HepG2 (cell line): Measurements from ENCODE around the gene ZNF530. TPM values are rescaled to one million over a fixed set of nuclear protein-coding genes. Genes with fewer than 3 reads are reported as not detected.

Source experiments
- ATF7 ChIP-seq, 2 experiments: fragments of 450-650 bp in 1 of 2; sonication (generic) in 1 of 2; formaldehyde crosslinking in 1 of 2; IDR thresholded peaks; 2 replicates each; pipeline versions ENCODE4 v1.4.0 to v1.6.1; 2016 to 2020; ENCODE audit warnings: antibody characterized with exemption in 1 of 2, mild to moderate bottlenecking in 1 of 2, missing genetic modification reagents in 1 of 2
- ELF3 ChIP-seq: IDR thresholded peaks from 2 replicates; pipeline ENCODE4 v1.6.1; 2016; ENCODE audit warnings: missing genetic modification reagents, missing compliant biosample characterization
- ELF4 ChIP-seq: sonication (generic); formaldehyde crosslinking; IDR thresholded peaks from 2 replicates; pipeline ENCODE4 v1.5.0; 2020; ENCODE audit warnings: missing genetic modification reagents, mild to moderate bottlenecking, moderate library complexity, borderline replicate concordance
- FIP1L1 ChIP-seq: fragments of 200-400 bp; formaldehyde crosslinking; IDR thresholded peaks from 2 replicates; pipeline ENCODE4 v1.6.1; 2018; ENCODE audit warnings: low read depth, mild to moderate bottlenecking, low read length, moderate library complexity, borderline replicate concordance; ENCODE audit not compliant: insufficient read depth
- GPN1 ChIP-seq: sonication (generic); formaldehyde crosslinking; IDR thresholded peaks from 2 replicates; pipeline ENCODE4 v1.5.1; 2020; ENCODE audit warnings: missing genetic modification reagents, borderline replicate concordance
- HDAC1 ChIP-seq: sonication (generic); formaldehyde crosslinking; IDR thresholded peaks from 2 replicates; pipeline ENCODE4 v1.5.1; 2020; ENCODE audit warnings: mild to moderate bottlenecking, missing genetic modification reagents
- HIC2 ChIP-seq: sonication (generic); formaldehyde crosslinking; IDR thresholded peaks from 2 replicates; pipeline ENCODE4 v1.9.0; 2022; ENCODE audit warnings: low read depth, missing genetic modification reagents
- ISX ChIP-seq: sonication (generic); formaldehyde crosslinking; conservative IDR thresholded peaks from 2 replicates; pipeline ENCODE4 v1.5.0; 2020; ENCODE audit warnings: missing genetic modification reagents
- KLF6 ChIP-seq: IDR thresholded peaks from 2 replicates; pipeline ENCODE4 v1.8.0; 2016; ENCODE audit warnings: missing biosample characterization, missing genetic modification reagents
- MAZ ChIP-seq, 2 experiments: sonication (generic) in 1 of 2; formaldehyde crosslinking in 1 of 2; IDR thresholded peaks; 2 replicates each; pipeline versions ENCODE4 v1.5.0 to v1.6.1; 2012 to 2020; ENCODE audit warnings: low read depth in 2 of 2, mild to moderate bottlenecking in 2 of 2, borderline replicate concordance in 1 of 2, improper control_type of control experiment in 1 of 2, low read length in 1 of 2, missing genetic modification reagents in 1 of 2, moderate library complexity in 1 of 2
- MBD4 ChIP-seq: IDR thresholded peaks from 2 replicates; pipeline ENCODE4 v1.6.1; 2012; ENCODE audit warnings: low read length, inconsistent platforms, borderline replicate concordance
- MIXL1 ChIP-seq: IDR thresholded peaks from 2 replicates; pipeline ENCODE4 v1.6.1; 2016
- NR2F6 ChIP-seq, 2 experiments: IDR thresholded peaks; 2 replicates each; pipeline ENCODE4 v1.6.1; 2016; ENCODE audit warnings: antibody characterized with exemption in 1 of 2, mild to moderate bottlenecking in 1 of 2
- RFX3 ChIP-seq: IDR thresholded peaks from 2 replicates; pipeline ENCODE4 v1.6.1; 2016; ENCODE audit warnings: missing biosample characterization, missing genetic modification reagents
- SNAPC2 ChIP-seq: sonication (generic); formaldehyde crosslinking; IDR thresholded peaks from 2 replicates; pipeline ENCODE4 v1.8.1; 2022; ENCODE audit warnings: mild to moderate bottlenecking, missing genetic modification reagents
- SOX6 ChIP-seq, 2 experiments: fragments of 450-650 bp in 1 of 2; sonication (generic) in 1 of 2; formaldehyde crosslinking in 1 of 2; IDR thresholded peaks; 2 replicates each; pipeline versions ENCODE4 v1.4.0 to v1.6.1; 2017 to 2020; ENCODE audit warnings: antibody characterized with exemption in 1 of 2, mild to moderate bottlenecking in 1 of 2, missing genetic modification reagents in 1 of 2
- THAP7 ChIP-seq: sonication (generic); formaldehyde crosslinking; IDR thresholded peaks from 2 replicates; pipeline ENCODE4 v1.8.1; 2023; ENCODE audit warnings: mild to moderate bottlenecking, missing genetic modification reagents
- ZBTB20 ChIP-seq: sonication (generic); formaldehyde crosslinking; IDR thresholded peaks from 2 replicates; pipeline ENCODE4 v1.8.1; 2023; ENCODE audit warnings: missing genetic modification reagents, low read depth, mild to moderate bottlenecking, borderline replicate concordance
- ZBTB25 ChIP-seq: IDR thresholded peaks from 2 replicates; pipeline ENCODE4 v1.6.1; 2018; ENCODE audit warnings: missing genetic modification reagents
- ZBTB38 ChIP-seq: sonication (generic); formaldehyde crosslinking; IDR thresholded peaks from 2 replicates; pipeline ENCODE4 v1.5.1; 2020; ENCODE audit warnings: mild to moderate bottlenecking, missing genetic modification reagents
- ZBTB42 ChIP-seq: sonication (generic); formaldehyde crosslinking; IDR thresholded peaks from 2 replicates; pipeline ENCODE4 v1.5.0; 2020; ENCODE audit warnings: mild to moderate bottlenecking, missing genetic modification reagents
- ZNF251 ChIP-seq: sonication (generic); formaldehyde crosslinking; IDR thresholded peaks from 2 replicates; pipeline ENCODE4 v1.9.0; 2021; ENCODE audit warnings: mild to moderate bottlenecking, missing genetic modification reagents
- ZNF326 ChIP-seq: sonication (generic); formaldehyde crosslinking; IDR thresholded peaks from 2 replicates; pipeline ENCODE4 v1.4.0; 2020; ENCODE audit warnings: missing genetic modification reagents, borderline replicate concordance
- ZNF343 ChIP-seq: sonication (generic); formaldehyde crosslinking; IDR thresholded peaks from 2 replicates; pipeline ENCODE4 v1.4.0; 2020; ENCODE audit warnings: mild to moderate bottlenecking, missing genetic modification reagents
- ZNF530 ChIP-seq: sonication (generic); formaldehyde crosslinking; IDR thresholded peaks from 2 replicates; pipeline ENCODE4 v1.5.0; 2020; ENCODE audit warnings: low read depth, mild to moderate bottlenecking, missing genetic modification reagents
- ZNF589 ChIP-seq: sonication (generic); formaldehyde crosslinking; conservative IDR thresholded peaks from 2 replicates; pipeline ENCODE4 v1.8.0; 2022; ENCODE audit warnings: mild to moderate bottlenecking, moderate library complexity, missing genetic modification reagents
- ZNF678 ChIP-seq: sonication (generic); formaldehyde crosslinking; IDR thresholded peaks from 2 replicates; pipeline ENCODE4 v1.4.0; 2020; ENCODE audit warnings: mild to moderate bottlenecking, missing genetic modification reagents
- polyA plus RNA-seq, 8 experiments: library from polyadenylated mRNA; depleted of rRNA in 3 of 8; stranded (reverse) in 7 of 8; unstranded in 1 of 8; fragments of >200 nt; fragmentation: Illumina TruSeq in 4 of 8; extraction: Trizol in 4 of 8; gene quantifications; 2 replicates each; pipeline versions ENCODE4 v1.2.1 to v1.2.3, GENCODE V29; 2011 to 2016; ENCODE audit warnings: low read depth in 4 of 8, missing spikeins in 1 of 8, mixed read lengths in 1 of 8; ENCODE audit not compliant: insufficient read depth in 1 of 8
- total RNA-seq, 5 experiments: library from RNA; depleted of rRNA; stranded (reverse); fragments of >200 nt; fragmentation: Illumina TruSeq; extraction: Trizol; gene quantifications; 2 replicates each; pipeline ENCODE4 v1.2.3, GENCODE V29; 2016; ENCODE audit warnings: low read depth in 1 of 5

The ZNF530 gene
- total and polyA plus RNA-seq, 2 of the 13 experiments (the other 11 are each of a cell fraction or from before 2014, with no cell fraction given) = 1.1 to 7.8 TPM

DNA sequence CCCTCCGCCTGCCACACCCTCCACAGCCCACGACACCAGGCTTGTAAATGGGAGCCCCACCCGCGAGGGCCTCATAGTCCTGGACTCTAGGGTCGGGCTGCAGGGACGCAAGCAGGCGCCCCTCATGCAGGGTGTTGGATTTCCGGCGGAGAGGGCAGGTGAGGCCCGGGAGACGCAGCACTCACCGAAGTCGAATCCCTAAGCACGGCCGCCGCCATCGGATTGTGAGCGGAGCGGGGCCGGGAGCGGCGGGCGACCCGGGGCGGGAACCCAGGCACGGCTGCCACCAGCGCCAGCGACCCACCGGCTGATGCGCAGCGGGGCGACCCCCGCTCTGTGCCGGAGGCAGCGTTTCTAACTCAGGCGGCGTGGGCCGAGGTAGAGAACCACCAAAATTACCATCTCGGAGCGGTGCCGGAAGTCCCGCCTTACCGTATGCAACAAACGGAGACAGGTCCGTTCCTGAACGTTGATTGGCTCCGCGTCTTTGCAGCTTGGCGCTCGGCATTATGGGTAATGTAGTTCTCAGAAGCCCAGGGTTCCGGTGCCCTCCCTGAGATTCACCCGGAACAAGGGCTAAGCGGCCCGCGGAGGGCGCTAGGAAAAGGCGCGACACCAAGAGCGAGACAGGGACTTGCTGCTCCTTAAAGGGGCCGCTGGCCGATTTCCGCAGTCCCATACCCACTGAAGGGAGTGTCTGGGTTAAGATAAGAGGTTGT is 21.0 kb upstream of the ZNF530 start, which contains the start of gene ZNF416 (continued):
- TF ChIP-seq THAP7 (CRISPR knock-in tag) (0 out of 2 replicates have a peak, but pooled peaks have one; percentile 21), RFX3 (CRISPR knock-in tag) (no peak), ZNF530 (CRISPR knock-in tag) (no peak), NR2F6 (IDR thresholded peaks at IDR 0.05) (no peak), NR2F6 (CRISPR knock-in tag; IDR thresholded peaks at IDR 0.05) (0 out of 2 replicates have a peak, but pooled peaks have one; percentile 18), ZBTB20 (CRISPR knock-in tag) (no peak), ZNF589 (CRISPR knock-in tag) (no peak), ELF4 (CRISPR knock-in tag) (no peak), ZNF326 (CRISPR knock-in tag) (no peak), ISX (CRISPR knock-in tag) (no peak), MAZ (IDR thresholded peaks at IDR 0.05; ENCODE audit: borderline replicate concordance, low read depth, low read length) (no peak), MAZ (CRISPR knock-in tag; IDR thresholded peaks at IDR 0.05; ENCODE audit: low read depth) (no peak; the same call in 1 of the 2 replicates), SOX6 (IDR thresholded peaks at IDR 0.05) (no peak), SOX6 (CRISPR knock-in tag; IDR thresholded peaks at IDR 0.05) (no peak), ZBTB25 (CRISPR knock-in tag) (peak; percentile 51; the same call in 1 of the 2 replicates), ZNF678 (CRISPR knock-in tag) (0 out of 2 replicates have a peak, but pooled peaks have one; percentile 66), ZBTB42 (CRISPR knock-in tag) (no peak), GPN1 (CRISPR knock-in tag) (no peak), HDAC1 (CRISPR knock-in tag) (peak; percentile 58; the same call in 1 of the 2 replicates), MBD4 (no peak), KLF6 (CRISPR knock-in tag) (0 out of 2 replicates have a peak, but pooled peaks have one; percentile 20), MIXL1 (no peak; the same call in 1 of the 2 replicates), ZNF251 (CRISPR knock-in tag) (no peak), FIP1L1 (no peak), SNAPC2 (CRISPR knock-in tag) (no peak), ATF7 (IDR thresholded peaks at IDR 0.05) (no peak), ATF7 (CRISPR knock-in tag; IDR thresholded peaks at IDR 0.05) (no peak), HIC2 (CRISPR knock-in tag) (no peak), ZNF343 (CRISPR knock-in tag) (no peak), ELF3 (CRISPR knock-in tag) (peak; percentile 90), ZBTB38 (CRISPR knock-in tag) (no peak)
